Cerebellar nuclear complex (tissue), 1 donor: ENCODE data around the gene FGFBP3.
"Not testable (repeated sequence)": the region's sequence is repeated elsewhere in the genome, so short reads cannot be mapped to it uniquely, and the experiment has no call there.

Experiments
- DNase-seq, 2 experiments: peaks; one replicate each; lab custom pipeline; 2025; lab: John Stamatoyannopoulos, UW

FGFBP3 gene

GRCh38 chr10:91901784-91902677 is 7.3 kb downstream of the FGFBP3 start:
- DNase-seq, result no peak

- no peak for DNase-seq
Measured at GRCh38 chr10:91897421-91897820, 11.9 kb downstream of the FGFBP3 start.

GRCh38 chr10:91896212-91896756 is 13.0 kb downstream of the FGFBP3 start:
- no peak for DNase-seq

GRCh38 chr10:91894261-91894685 is 15.0 kb downstream of the FGFBP3 start:
- DNase-seq, result not testable (repeated sequence)

GRCh38 chr10:91893051-91893450 is 16.2 kb downstream of the FGFBP3 start:
- DNase-seq, result no peak

- no peak for DNase-seq
Measured at GRCh38 chr10:91891125-91892001, 17.9 kb downstream of the FGFBP3 start.

GRCh38 chr10:91887272-91888076 is 21.8 kb downstream of the FGFBP3 start:
- no peak for DNase-seq

- no peak for DNase-seq
Measured at GRCh38 chr10:91886954-91887271, 22.4 kb downstream of the FGFBP3 start.

GRCh38 chr10:91885362-91886079 is 23.8 kb downstream of the FGFBP3 start:
- no peak for DNase-seq

- DNase-seq, result no peak
Measured at GRCh38 chr10:91884536-91884935, 24.8 kb downstream of the FGFBP3 start.

GRCh38 chr10:91883549-91884444 is 25.5 kb downstream of the FGFBP3 start:
- DNase-seq, result no peak

GRCh38 chr10:91880310-91880709 is 29.0 kb downstream of the FGFBP3 start:
- no peak for DNase-seq

- no peak for DNase-seq
Measured at GRCh38 chr10:91879515-91880170, 29.6 kb downstream of the FGFBP3 start.

GRCh38 chr10:91875779-91876178 is 33.5 kb downstream of the FGFBP3 start:
- no peak for DNase-seq

GRCh38 chr10:91875156-91875555 is 34.1 kb downstream of the FGFBP3 start:
- no peak for DNase-seq

GRCh38 chr10:91865562-91866081 is 43.7 kb downstream of the FGFBP3 start:
- no peak for DNase-seq

GRCh38 chr10:91864744-91865143 is 44.5 kb downstream of the FGFBP3 start:
- no peak for DNase-seq

GRCh38 chr10:91864099-91864498 is 45.2 kb downstream of the FGFBP3 start:
- peak; percentile 11 to 49 for DNase-seq

GRCh38 chr10:91860885-91861284 is 48.4 kb downstream of the FGFBP3 start:
- DNase-seq, result no peak
